IMR-90 (cell line): ENCODE data around the gene ASS1. TPM values are rescaled to one million over a fixed set of nuclear protein-coding genes. Genes with fewer than 3 reads are reported as not detected.

Experiments used
- ATAC-seq: fragments of 200-7000 bp; cut with Tn5 transposase; 2 replicates; pipeline ENCODE4 v1.9.1; 2020; ENCODE audit warnings: low read depth, mild to moderate bottlenecking, moderate library complexity
- BruUV-seq: library from RNA; stranded (reverse); fragments of 400-500 nt; replicated peaks from 2 replicates; lab custom pipeline; 2021; lab: Mats Ljungman, UMichigan
- CTCF ChIA-PET: fragments of 300-600 bp; formaldehyde crosslinking; extraction: SDS; loops from one replicate; lab custom pipeline; 2021; ENCODE audit warnings: antibody characterized with exemption; lab: Yijun Ruan, JAX
- POLR2A ChIA-PET: fragments of 300-600 bp; sonication (Branson Sonifier 250); formaldehyde crosslinking; loops from one replicate; lab custom pipeline; 2022; ENCODE audit warnings: antibody characterized with exemption; ENCODE audit not compliant: unreplicated experiment; lab: Charles Lee
- DNase-seq: peaks from one replicate; pipeline ENCODE4 v3.0.0; 2013
- H2AFZ ChIP-seq: replicated peaks from 2 replicates; pipeline ENCODE3; 2013; ENCODE audit warnings: low read length, mild to moderate bottlenecking; ENCODE audit not compliant: poor library complexity
- H2AK5ac ChIP-seq: 2 replicates; pipeline ENCODE4 v1.6.1; 2013; ENCODE audit warnings: low read depth, low read length, inconsistent platforms
- H2AK9ac ChIP-seq: replicated peaks from 2 replicates; pipeline ENCODE3; 2013; ENCODE audit warnings: mild to moderate bottlenecking, low read depth, low read length, moderate library complexity; ENCODE audit not compliant: poor library complexity
- H2BK120ac ChIP-seq: 2 replicates; pipeline ENCODE4 v1.6.1; 2013; ENCODE audit warnings: low read depth, low read length, inconsistent platforms
- H2BK15ac ChIP-seq: 3 replicates; pipeline ENCODE4 v1.6.1; 2013; ENCODE audit warnings: low read depth, low read length, inconsistent platforms
- H2BK20ac ChIP-seq: 2 replicates; pipeline ENCODE4 v1.6.1; 2013; ENCODE audit warnings: low read depth, mild to moderate bottlenecking, inconsistent platforms, low read length, moderate library complexity
- H2BK5ac ChIP-seq: 2 replicates; pipeline ENCODE4 v1.6.1; 2013; ENCODE audit warnings: mild to moderate bottlenecking, low read depth, low read length, inconsistent platforms; ENCODE audit not compliant: poor library complexity, severe bottlenecking
- H3K14ac ChIP-seq: replicated peaks from 2 replicates; pipeline ENCODE4 v1.6.1; 2013; ENCODE audit warnings: low read depth, low read length, inconsistent platforms
- H3K18ac ChIP-seq: 2 replicates; pipeline ENCODE4 v1.6.1; 2013; ENCODE audit warnings: low read depth, low read length, control low read depth
- H3K23ac ChIP-seq: 2 replicates; pipeline ENCODE4 v1.6.1; 2013; ENCODE audit warnings: low read depth, low read length, inconsistent platforms
- H3K27ac ChIP-seq: 2 replicates; pipeline ENCODE4 v1.5.1; 2013; ENCODE audit warnings: mild to moderate bottlenecking, control low read depth, low read length; ENCODE audit not compliant: insufficient read depth
- H3K27me3 ChIP-seq: 2 replicates; pipeline ENCODE4 v1.6.1; 2013; ENCODE audit warnings: low read length; ENCODE audit not compliant: control insufficient read depth, insufficient read depth
- H3K36me3 ChIP-seq: 2 replicates; pipeline ENCODE4 v1.6.1; 2013; ENCODE audit warnings: low read length, mixed read lengths; ENCODE audit not compliant: control insufficient read depth, insufficient read depth
- H3K4ac ChIP-seq: 2 replicates; pipeline ENCODE4 v1.6.1; 2013; ENCODE audit warnings: low read depth, low read length, inconsistent platforms
- H3K4me1 ChIP-seq: 2 replicates; pipeline ENCODE4 v1.6.1; 2013; ENCODE audit warnings: low read length, mixed read lengths; ENCODE audit not compliant: control insufficient read depth, insufficient read depth
- H3K4me2 ChIP-seq: 2 replicates; pipeline ENCODE4 v1.6.1; 2013; ENCODE audit warnings: low read depth, mild to moderate bottlenecking, control low read depth, low read length, moderate library complexity
- H3K4me3 ChIP-seq: 2 replicates; pipeline ENCODE4 v1.5.1; 2013; ENCODE audit warnings: low read depth, mild to moderate bottlenecking, control low read depth, low read length, moderate library complexity; ENCODE audit not compliant: insufficient read depth
- H3K56ac ChIP-seq: 2 replicates; pipeline ENCODE4 v1.6.1; 2013; ENCODE audit warnings: low read length, inconsistent platforms; ENCODE audit not compliant: insufficient read depth; ENCODE audit errors: extremely low read depth
- H3K79me1 ChIP-seq, 2 experiments: 2 replicates each; pipeline ENCODE4 v1.6.1; 2013; ENCODE audit warnings: low read length in 2 of 2, inconsistent platforms in 1 of 2, low read depth in 1 of 2
- H3K9ac ChIP-seq: 2 replicates; pipeline ENCODE4 v1.6.1; 2013; ENCODE audit warnings: low read depth, low read length, control low read depth
- H3K9me1 ChIP-seq: 2 replicates; pipeline ENCODE4 v1.6.1; 2013; ENCODE audit warnings: low read length, inconsistent platforms; ENCODE audit not compliant: insufficient read depth
- H3K9me3 ChIP-seq: 2 replicates; pipeline ENCODE4 v1.6.1; 2013; ENCODE audit warnings: low read length; ENCODE audit not compliant: control insufficient read depth, insufficient read depth
- H4K20me1 ChIP-seq: 2 replicates; pipeline ENCODE4 v1.6.1; 2013; ENCODE audit warnings: low read length, inconsistent platforms; ENCODE audit not compliant: insufficient read depth
- H4K5ac ChIP-seq: 2 replicates; pipeline ENCODE4 v1.6.1; 2013; ENCODE audit warnings: mild to moderate bottlenecking, low read depth, low read length, control low read depth
- H4K8ac ChIP-seq, 2 experiments: 2 replicates each; pipeline ENCODE4 v1.6.1; 2013; ENCODE audit warnings: low read depth in 2 of 2, low read length in 2 of 2, control low read depth in 1 of 2, inconsistent platforms in 1 of 2
- H4K91ac ChIP-seq: 2 replicates; pipeline ENCODE4 v1.6.1; 2013; ENCODE audit warnings: low read depth, low read length, inconsistent platforms; ENCODE audit not compliant: insufficient read depth
- BHLHE40 ChIP-seq: fragments of 150-350 bp; IDR thresholded peaks from 2 replicates; pipeline ENCODE4 v1.6.1; 2016; ENCODE audit warnings: mild to moderate bottlenecking, low read depth, low read length
- CEBPB ChIP-seq: IDR thresholded peaks from 2 replicates; pipeline ENCODE4 v1.6.1; 2012; ENCODE audit warnings: low read depth, low read length, improper control_type of control experiment
- CHD1 ChIP-seq: IDR thresholded peaks from 2 replicates; pipeline ENCODE4 v1.6.1; 2012; ENCODE audit warnings: low read depth, low read length, improper control_type of control experiment
- CTCF ChIP-seq: conservative IDR thresholded peaks from 2 replicates; pipeline ENCODE4 v1.5.1; 2012; ENCODE audit warnings: mild to moderate bottlenecking, low read depth, low read length, improper control_type of control experiment
- ELK1 ChIP-seq: fragments of 150-350 bp; IDR thresholded peaks from 2 replicates; pipeline ENCODE4 v1.6.1; 2016; ENCODE audit warnings: low read depth, mild to moderate bottlenecking, low read length, moderate library complexity, borderline replicate concordance
- FOS ChIP-seq: fragments of 150-350 bp; IDR thresholded peaks from 2 replicates; pipeline ENCODE4 v1.6.1; 2016; ENCODE audit warnings: low read depth, low read length
- MAZ ChIP-seq: IDR thresholded peaks from 2 replicates; pipeline ENCODE4 v1.6.1; 2012; ENCODE audit warnings: low read depth, mild to moderate bottlenecking, low read length, improper control_type of control experiment, moderate library complexity, borderline replicate concordance
- MXI1 ChIP-seq: IDR thresholded peaks from 2 replicates; pipeline ENCODE4 v1.6.1; 2012; ENCODE audit warnings: low read depth, mild to moderate bottlenecking, low read length, moderate library complexity, borderline replicate concordance
- POLR2A ChIP-seq: IDR thresholded peaks from 2 replicates; pipeline ENCODE4 v1.6.1; 2012; ENCODE audit warnings: mild to moderate bottlenecking, low read depth, low read length
- RAD21 ChIP-seq: IDR thresholded peaks from 2 replicates; pipeline ENCODE4 v1.6.1; 2012; ENCODE audit warnings: low read length, improper control_type of control experiment
- RCOR1 ChIP-seq: IDR thresholded peaks from 2 replicates; pipeline ENCODE4 v1.6.1; 2012; ENCODE audit warnings: mild to moderate bottlenecking, low read length, improper control_type of control experiment; ENCODE audit not compliant: insufficient replicate concordance
- RFX5 ChIP-seq: IDR thresholded peaks from 2 replicates; pipeline ENCODE4 v1.8.0; 2012; ENCODE audit warnings: low read depth, mild to moderate bottlenecking, low read length, moderate library complexity
- SMC3 ChIP-seq: fragments of 150-350 bp; IDR thresholded peaks from 2 replicates; pipeline ENCODE4 v1.6.1; 2016; ENCODE audit warnings: low read depth, mild to moderate bottlenecking, antibody characterized with exemption, low read length, moderate library complexity
- USF2 ChIP-seq: fragments of 150-350 bp; IDR thresholded peaks from 2 replicates; pipeline ENCODE4 v1.6.1; 2017; ENCODE audit warnings: mild to moderate bottlenecking, antibody characterized with exemption, low read length, low read depth
- WGBS, 2 experiments: methylation state at CpG; one replicate each; pipeline versions ENCODE4 v1.1.5 to v1.1.7; 2013; ENCODE audit warnings: missing lambda C conversion rate in 2 of 2; ENCODE audit not compliant: insufficient read length in 1 of 2; ENCODE audit errors: extremely low coverage in 2 of 2; 5-methylcytosine and 5-hydroxymethylcytosine counted together
- dilution Hi-C: fragments of 300-500 bp; cut with HindIII; formaldehyde crosslinking; loops from one replicate; pipeline ENCODE4 v1.14.3; 2018; ENCODE audit warnings: low sequenced_read_pairs; ENCODE audit not compliant: unreplicated experiment
- in situ Hi-C: fragments of 300-500 bp; cut with MboI; formaldehyde crosslinking; loops from 3 replicates; pipeline ENCODE4 v1.14.3; 2019; ENCODE audit warnings: low sequenced_read_pairs, inconsistent platforms, mixed read lengths
- intact Hi-C: fragments of 100-400 bp; cut with micrococcal nuclease; formaldehyde crosslinking; loops from 2 replicates; pipeline ENCODE4 v1.10.0; 2022
- polyA plus RNA-seq, 3 experiments: library from polyadenylated mRNA; depleted of rRNA; stranded (reverse); fragments of >200 nt; gene quantifications; 2 replicates each; pipeline ENCODE4 v1.2.3, GENCODE V29; 2012; ENCODE audit warnings: low replicate concordance in 1 of 3
- total RNA-seq: library from RNA; depleted of rRNA; stranded (reverse); fragments of >200 nt; gene quantifications from 2 replicates; pipeline ENCODE4 v1.2.3, GENCODE V29; 2012

Gene ASS1
- total and polyA plus RNA-seq, 2 of the 4 experiments (the other 2 are of a cell fraction), result 39.6 to 41.9 TPM

GRCh38 chr9:130466537-130467217 lies 21.9 kb downstream of the ASS1 start:
- H3K4me2 ChIP-seq, result no peak overlapping the region
- H2BK5ac ChIP-seq, result no peak overlapping the region
- H4K8ac ChIP-seq, result no peak overlapping the region
- H3K4ac ChIP-seq, result no peak overlapping the region
- no peak overlapping the region for H3K14ac ChIP-seq
- H4K5ac ChIP-seq, result no peak overlapping the region
- no peak overlapping the region for H3K27ac ChIP-seq
- H2AFZ ChIP-seq, result no peak overlapping the region
- no peak overlapping the region for H3K4me3 ChIP-seq
- peaks cover 26% of the 10 kb centered on the region for H3K27me3 ChIP-seq
- no peaks in the 10 kb centered on the region for H3K79me1 ChIP-seq
- in situ Hi-C loops (no loop called here), intact Hi-C loops (no loop called here), dilution Hi-C loops (no loop called here)
- ChIA-PET POLR2A (no interaction called here), CTCF (interaction anchor here (1.3 kb wide), 1 partner anchor 216 kb away, joined by 3 read pairs; no protein-coding TSS in a partner anchor)
- H2BK120ac ChIP-seq, result no peak overlapping the region
- ATAC-seq (no peak), DNase-seq (no peak)
- H3K9me3 ChIP-seq, result no peaks in the 10 kb centered on the region
- no CpG with 5 or more reads among the region's 20 CpGs for WGBS, 2 experiments
- no peak overlapping the region for H3K9ac ChIP-seq
- TF ChIP-seq CHD1 (no peak), POLR2A (no peak), MAZ (no peak), RAD21 (no peak), ELK1 (no peak), MXI1 (no peak), RCOR1 (no peak), RFX5 (no peak), FOS (no peak), CTCF (no peak), SMC3 (no peak), USF2 (no peak), BHLHE40 (no peak), CEBPB (no peak)
- H2AK9ac ChIP-seq, result no peak overlapping the region
- no peaks in the 10 kb centered on the region for H4K20me1 ChIP-seq
- no peaks in the 10 kb centered on the region for H3K36me3 ChIP-seq
- no peak overlapping the region for H3K23ac ChIP-seq
- H3K4me1 ChIP-seq, result no peaks in the 10 kb centered on the region
- H2BK20ac ChIP-seq, result no peak overlapping the region
- no peak overlapping the region for H4K91ac ChIP-seq
- no peak overlapping the region for H2BK15ac ChIP-seq
- no peak overlapping the region for H2AK5ac ChIP-seq
- H3K18ac ChIP-seq, result no peak overlapping the region
- no peak overlapping the region for H3K56ac ChIP-seq
- no peaks in the 10 kb centered on the region for H3K9me1 ChIP-seq
- no TSS peak for BruUV-seq
